Spinal cord (tissue), 10 donors: ENCODE results near the gene ZNF135. TPM values are rescaled to one million over a fixed set of nuclear protein-coding genes. Genes with fewer than 3 reads are reported as not detected.
A peak's percentile ranks its signal among the peaks of the same experiment; 100 is the strongest.

Experiments
- DNase-seq, 6 donors: peaks; one replicate each; pipeline versions ENCODE4 v3.0.0 to v3.0.0-alpha.2; 2013 to 2015; ENCODE audit warnings: low spot score in 6 of 6, low read depth in 4 of 6
- H3K27ac ChIP-seq: one replicate; pipeline ENCODE4 v1.5.1; 2013; ENCODE audit warnings: low read depth, low read length, control low read depth
- H3K27me3 ChIP-seq: one replicate; pipeline ENCODE4 v1.6.1; 2013; ENCODE audit warnings: low read length; ENCODE audit not compliant: control insufficient read depth, insufficient read depth
- H3K36me3 ChIP-seq: one replicate; pipeline ENCODE4 v1.6.1; 2013; ENCODE audit warnings: low read length; ENCODE audit not compliant: control insufficient read depth, insufficient read depth
- H3K4me1 ChIP-seq: one replicate; pipeline ENCODE4 v1.6.1; 2013; ENCODE audit warnings: low read length; ENCODE audit not compliant: control insufficient read depth, insufficient read depth
- H3K4me3 ChIP-seq: one replicate; pipeline ENCODE4 v1.5.1; 2013; ENCODE audit warnings: low read depth, low read length, control low read depth
- H3K9me3 ChIP-seq: one replicate; pipeline ENCODE4 v1.6.1; 2013; ENCODE audit warnings: low read length; ENCODE audit not compliant: control insufficient read depth, insufficient read depth
- WGBS: methylation state at CpG from one replicate; pipeline ENCODE4 v1.1.5; 2013; ENCODE audit warnings: missing lambda C conversion rate; ENCODE audit not compliant: insufficient coverage; 5-methylcytosine and 5-hydroxymethylcytosine counted together
- polyA plus RNA-seq, 2 donors: library from polyadenylated mRNA; unstranded; fragments of 120-200 nt; gene quantifications; one replicate each; pipeline ENCODE4 v1.2.1, GENCODE V29; 2013; ENCODE audit not compliant: insufficient read length in 2 of 2
- total RNA-seq, 2 donors: library from RNA; depleted of rRNA in 1 of 2; stranded (reverse); fragments of 120-200 nt in 1 of 2; fragments of >200 nt in 1 of 2; gene quantifications; one replicate each; pipeline versions ENCODE4 v1.2.3 to v1.2.4, GENCODE V29; 2013 to 2014
- donor health status: healthy.

The ZNF135 gene
- total and polyA plus RNA-seq, 4 donors, result 10.8 to 26.1 (median 18.3) TPM

DNA sequence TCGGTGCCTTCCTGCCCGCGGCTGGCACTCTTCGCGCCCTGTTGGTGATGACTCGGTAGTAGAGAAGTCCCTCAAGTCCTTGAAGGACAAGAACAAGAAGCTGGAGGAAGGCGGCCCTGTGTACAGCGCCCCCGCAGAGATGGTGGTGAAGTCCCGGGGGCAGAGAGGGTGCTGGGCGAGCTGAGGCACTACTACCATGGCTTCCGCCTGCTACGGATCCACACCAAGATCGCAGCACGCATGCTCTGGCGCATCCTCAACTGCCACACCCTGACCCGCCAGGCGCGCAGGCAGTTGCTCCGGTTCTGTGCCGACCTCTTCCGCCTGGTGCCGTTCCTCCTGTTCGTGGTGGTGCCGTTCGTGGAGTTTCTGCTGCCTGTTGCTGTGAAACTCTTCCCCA lies 14.2 kb upstream of the ZNF135 start:
- Histone ChIP-seq H3K27me3 (no peaks in the 10 kb centered on the region), H3K27ac (no peak overlapping the region), H3K36me3 (peaks cover 44% of the 10 kb centered on the region), H3K4me1 (no peaks in the 10 kb centered on the region), H3K9me3 (peaks cover 23% of the 10 kb centered on the region), H3K4me3 (no peak overlapping the region)
- DNase-seq, result no peak
- 91% methylated on average over 26 of the region's 26 CpGs for WGBS

DNA sequence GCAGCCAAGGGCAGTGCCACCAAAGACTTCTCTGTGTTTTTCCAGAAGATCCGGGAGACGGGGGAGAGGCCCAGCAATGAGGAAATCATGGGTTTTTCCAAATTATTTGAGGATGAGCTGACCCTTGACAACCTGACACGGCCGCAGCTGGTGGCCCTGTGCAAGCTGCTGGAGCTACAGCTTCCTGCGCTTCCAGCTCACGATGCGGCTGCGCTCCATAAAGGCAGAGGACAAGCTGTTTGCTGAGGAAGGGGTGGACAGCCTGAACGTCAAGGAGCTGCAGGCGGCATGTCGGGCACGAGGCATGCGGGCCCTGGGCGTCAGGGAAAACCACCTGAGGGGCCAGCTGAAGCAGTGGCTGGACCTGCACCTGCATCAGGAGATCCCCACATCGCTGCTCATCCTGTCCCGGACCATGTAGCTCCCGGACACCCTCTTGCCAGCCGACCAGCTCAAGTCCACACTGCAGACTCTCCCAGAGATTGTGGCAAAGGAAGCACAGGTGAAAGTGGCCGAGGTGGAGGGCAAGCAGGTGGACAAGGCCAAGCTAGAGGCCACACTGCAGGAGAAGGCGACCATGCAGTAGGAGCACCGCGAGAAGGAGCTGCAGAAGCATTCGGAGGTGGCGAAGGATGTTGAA lies 13.6 kb upstream of the ZNF135 start:
- Histone ChIP-seq H3K27me3 (no peaks in the 10 kb centered on the region), H3K27ac (no peak overlapping the region), H3K36me3 (peaks cover 38% of the 10 kb centered on the region), H3K9me3 (peaks cover 23% of the 10 kb centered on the region), H3K4me1 (no peaks in the 10 kb centered on the region), H3K4me3 (no peak overlapping the region)
- DNase-seq, result no peak
- 96% methylated on average over 24 of the region's 24 CpGs for WGBS

- WGBS, result 79% methylated on average over 7 of the region's 7 CpGs
- Histone ChIP-seq H3K4me3 (no peak overlapping the region), H3K27ac (no peak overlapping the region), H3K4me1 (no peaks in the 10 kb centered on the region), H3K36me3 (peaks cover 37% of the 10 kb centered on the region), H3K9me3 (peaks cover 30% of the 10 kb centered on the region), H3K27me3 (no peaks in the 10 kb centered on the region)
- no peak for DNase-seq
Measured at GRCh38 chr19:58046856-58047255, 12.2 kb upstream of the ZNF135 start.

GRCh38 chr19:58047672-58048071 lies 11.4 kb upstream of the ZNF135 start:
- no peak for DNase-seq
- Histone ChIP-seq H3K4me3 (no peak overlapping the region), H3K9me3 (peaks cover 33% of the 10 kb centered on the region), H3K4me1 (no peaks in the 10 kb centered on the region), H3K27ac (no peak overlapping the region), H3K27me3 (no peaks in the 10 kb centered on the region), H3K36me3 (peaks cover 41% of the 10 kb centered on the region)
- 93% methylated on average over 12 of the region's 12 CpGs for WGBS

GRCh38 chr19:58052256-58052655 lies 6.8 kb upstream of the ZNF135 start:
- H3K27ac ChIP-seq, result no peak overlapping the region
- 96% methylated on average over 11 of the region's 16 CpGs for WGBS
- peaks cover 23% of the 10 kb centered on the region for H3K4me1 ChIP-seq
- peaks cover 24% of the 10 kb centered on the region for H3K36me3 ChIP-seq
- DNase-seq, result no peak
- no peak overlapping the region for H3K4me3 ChIP-seq
- H3K9me3 ChIP-seq, result peaks cover 26% of the 10 kb centered on the region
- no peaks in the 10 kb centered on the region for H3K27me3 ChIP-seq

DNA sequence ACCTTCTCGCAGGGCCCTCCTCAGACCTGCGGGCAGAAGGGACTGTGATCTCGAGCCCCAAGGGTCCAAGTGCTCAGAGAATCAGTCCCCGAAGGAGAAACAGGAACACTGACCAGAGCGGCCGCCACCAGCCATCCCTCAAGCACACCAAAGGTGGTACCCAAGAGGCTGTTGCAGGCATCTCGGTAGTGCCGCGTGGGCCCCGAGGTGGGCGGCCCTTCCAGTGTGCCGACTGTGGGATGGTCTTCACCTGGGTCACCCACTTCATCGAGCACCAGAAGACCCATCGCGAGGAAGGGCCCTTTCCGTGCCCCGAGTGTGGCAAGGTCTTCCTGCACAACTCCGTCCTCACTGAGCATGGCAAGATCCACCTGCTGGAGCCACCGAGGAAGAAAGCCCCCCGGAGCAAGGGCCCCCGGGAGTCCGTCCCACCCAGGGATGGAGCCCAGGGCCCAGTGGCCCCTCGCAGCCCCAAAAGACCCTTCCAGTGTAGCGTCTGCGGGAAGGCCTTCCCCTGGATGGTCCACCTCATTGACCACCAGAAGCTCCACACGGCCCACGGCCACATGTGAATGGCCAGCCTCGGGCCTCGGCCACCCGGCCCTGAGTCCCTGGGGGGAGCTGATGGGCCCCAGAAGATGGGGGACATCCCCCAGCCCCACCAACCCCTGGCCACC lies 5.5 kb upstream of the ZNF135 start:
- no peak overlapping the region for H3K4me3 ChIP-seq
- WGBS, result 93% methylated on average over 30 of the region's 30 CpGs
- no peak for DNase-seq
- H3K36me3 ChIP-seq, result peaks cover 18% of the 10 kb centered on the region
- peaks cover 27% of the 10 kb centered on the region for H3K4me1 ChIP-seq
- H3K27me3 ChIP-seq, result no peaks in the 10 kb centered on the region
- no peak overlapping the region for H3K27ac ChIP-seq
- peaks cover 23% of the 10 kb centered on the region for H3K9me3 ChIP-seq

GRCh38 chr19:58054901-58055874 lies 3.9 kb upstream of the ZNF135 start:
- peaks cover 39% of the 10 kb centered on the region for H3K4me1 ChIP-seq
- peak overlapping the region; percentile 58 for H3K4me3 ChIP-seq
- H3K27me3 ChIP-seq, result no peaks in the 10 kb centered on the region
- H3K36me3 ChIP-seq, result peaks cover 23% of the 10 kb centered on the region
- H3K9me3 ChIP-seq, result peaks cover 14% of the 10 kb centered on the region
- H3K27ac ChIP-seq, result peak overlapping the region; percentile 91
- peak in 5 of 6 donors; percentile 26 to 87 (median 50) for DNase-seq
- WGBS, result 18% methylated on average over 37 of the region's 37 CpGs

DNA sequence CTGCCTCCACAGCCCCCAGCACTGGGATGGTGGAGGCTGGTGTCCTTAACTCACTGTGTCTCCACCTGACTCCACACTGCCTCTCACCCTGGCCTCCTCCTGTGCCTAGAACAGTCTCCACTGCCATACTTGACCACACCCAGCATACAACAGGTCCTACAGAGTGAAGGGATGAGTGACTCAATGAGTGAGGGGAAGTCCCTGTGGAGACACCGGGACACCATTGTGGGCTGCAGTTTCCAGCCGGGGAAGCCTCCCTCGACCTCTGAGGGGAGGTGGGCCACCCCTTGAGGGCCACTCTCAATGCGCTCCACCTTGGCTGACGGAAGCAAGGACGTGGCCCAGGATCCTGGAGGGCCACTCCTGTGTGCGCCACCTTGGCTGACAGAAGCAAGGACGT lies 2.8 kb upstream of the ZNF135 start:
- Histone ChIP-seq H3K4me1 (peaks cover 43% of the 10 kb centered on the region), H3K4me3 (no peak overlapping the region), H3K9me3 (peaks cover 10% of the 10 kb centered on the region), H3K36me3 (peaks cover 28% of the 10 kb centered on the region), H3K27ac (no peak overlapping the region), H3K27me3 (no peaks in the 10 kb centered on the region)
- 94% methylated on average over 8 of the region's 8 CpGs for WGBS
- DNase-seq, result no peak

DNA sequence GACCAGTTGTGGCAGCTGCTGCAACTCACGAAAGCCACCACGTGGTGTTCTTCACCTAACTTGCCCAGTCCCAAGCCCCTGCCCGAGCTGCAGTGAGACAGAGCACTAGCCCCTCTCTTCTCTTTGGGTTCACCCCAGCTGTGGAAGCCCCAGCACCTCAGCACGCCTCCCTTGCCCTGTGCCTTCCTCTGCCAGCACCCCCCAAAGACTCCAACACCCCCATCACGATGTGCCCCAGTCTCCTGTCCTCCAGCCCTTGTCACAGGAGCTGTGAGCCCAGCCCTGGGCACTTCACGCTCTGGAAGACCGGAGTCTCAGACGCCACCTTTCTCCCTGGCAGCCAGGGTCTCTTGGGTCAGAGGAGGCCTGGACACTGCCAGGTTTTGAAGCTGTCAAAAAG lies 2.2 kb upstream of the ZNF135 start:
- H3K27me3 ChIP-seq, result no peaks in the 10 kb centered on the region
- H3K9me3 ChIP-seq, result peaks cover 6% of the 10 kb centered on the region
- H3K36me3 ChIP-seq, result peaks cover 27% of the 10 kb centered on the region
- WGBS, result 96% methylated on average over 8 of the region's 8 CpGs
- H3K27ac ChIP-seq, result no peak overlapping the region
- DNase-seq, result no peak
- H3K4me3 ChIP-seq, result no peak overlapping the region
- H3K4me1 ChIP-seq, result peaks cover 43% of the 10 kb centered on the region
